Stimulated activated CD4-positive, alpha-beta T cell treated with anti-CD3 and anti-CD28 coated beads, Interleukin-1b, Interleukin-23, amount 100 ng/mL, for 48 hours (primary cell): ENCODE measurements around the gene ATAD3B.
"Not testable (repeated sequence)": the region's sequence is repeated elsewhere in the genome, so short reads cannot be mapped to it uniquely, and the experiment has no call there.

ENCODE experiments used
- DNase-seq: peaks from one replicate; pipeline ENCODE4 v3.0.0-alpha.2; 2020

Gene ATAD3B, protein sequence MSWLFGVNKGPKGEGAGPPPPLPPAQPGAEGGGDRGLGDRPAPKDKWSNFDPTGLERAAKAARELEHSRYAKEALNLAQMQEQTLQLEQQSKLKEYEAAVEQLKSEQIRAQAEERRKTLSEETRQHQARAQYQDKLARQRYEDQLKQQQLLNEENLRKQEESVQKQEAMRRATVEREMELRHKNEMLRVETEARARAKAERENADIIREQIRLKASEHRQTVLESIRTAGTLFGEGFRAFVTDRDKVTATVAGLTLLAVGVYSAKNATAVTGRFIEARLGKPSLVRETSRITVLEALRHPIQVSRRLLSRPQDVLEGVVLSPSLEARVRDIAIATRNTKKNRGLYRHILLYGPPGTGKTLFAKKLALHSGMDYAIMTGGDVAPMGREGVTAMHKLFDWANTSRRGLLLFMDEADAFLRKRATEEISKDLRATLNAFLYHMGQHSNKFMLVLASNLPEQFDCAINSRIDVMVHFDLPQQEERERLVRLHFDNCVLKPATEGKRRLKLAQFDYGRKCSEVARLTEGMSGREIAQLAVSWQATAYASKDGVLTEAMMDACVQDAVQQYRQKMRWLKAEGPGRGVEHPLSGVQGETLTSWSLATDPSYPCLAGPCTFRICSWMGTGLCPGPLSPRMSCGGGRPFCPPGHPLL

GRCh38 chr1:1471389-1472052 lies at the start of gene ATAD3B:
ATAD3B (plus strand) TSS chr1:1471765; CDS start chr1:1471885, 120 bp downstream.
- DNase-seq, result peak; percentile 95

DNA sequence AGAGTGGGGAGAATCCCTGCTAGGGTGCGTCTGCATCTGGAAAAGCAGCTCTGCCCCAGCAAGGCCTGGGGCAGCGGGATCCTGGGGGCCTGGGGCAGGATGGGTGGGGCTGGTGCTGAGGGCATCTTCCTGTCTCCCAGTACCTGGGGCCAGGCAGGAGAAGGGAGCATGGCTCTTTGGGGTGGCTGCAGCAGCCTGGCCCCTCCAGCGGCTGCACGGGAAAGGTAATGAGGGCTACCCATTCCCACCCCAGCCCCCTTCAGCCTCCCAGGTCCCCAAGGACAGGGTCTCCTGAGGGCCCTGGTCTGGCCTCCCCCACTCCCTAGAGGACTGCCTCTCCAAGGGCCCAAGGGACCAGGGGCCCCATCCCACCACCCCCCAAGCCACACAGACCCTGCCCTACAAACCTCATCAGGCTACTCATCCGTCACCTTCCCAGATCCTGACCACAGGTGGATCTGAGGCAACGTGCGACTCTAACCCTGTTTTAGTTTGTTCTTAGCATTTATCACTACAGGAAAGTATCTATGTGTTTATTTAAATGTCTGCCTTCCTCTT lies 49.6 kb upstream of the ATAD3B start:
- DNase-seq, result no peak

DNA sequence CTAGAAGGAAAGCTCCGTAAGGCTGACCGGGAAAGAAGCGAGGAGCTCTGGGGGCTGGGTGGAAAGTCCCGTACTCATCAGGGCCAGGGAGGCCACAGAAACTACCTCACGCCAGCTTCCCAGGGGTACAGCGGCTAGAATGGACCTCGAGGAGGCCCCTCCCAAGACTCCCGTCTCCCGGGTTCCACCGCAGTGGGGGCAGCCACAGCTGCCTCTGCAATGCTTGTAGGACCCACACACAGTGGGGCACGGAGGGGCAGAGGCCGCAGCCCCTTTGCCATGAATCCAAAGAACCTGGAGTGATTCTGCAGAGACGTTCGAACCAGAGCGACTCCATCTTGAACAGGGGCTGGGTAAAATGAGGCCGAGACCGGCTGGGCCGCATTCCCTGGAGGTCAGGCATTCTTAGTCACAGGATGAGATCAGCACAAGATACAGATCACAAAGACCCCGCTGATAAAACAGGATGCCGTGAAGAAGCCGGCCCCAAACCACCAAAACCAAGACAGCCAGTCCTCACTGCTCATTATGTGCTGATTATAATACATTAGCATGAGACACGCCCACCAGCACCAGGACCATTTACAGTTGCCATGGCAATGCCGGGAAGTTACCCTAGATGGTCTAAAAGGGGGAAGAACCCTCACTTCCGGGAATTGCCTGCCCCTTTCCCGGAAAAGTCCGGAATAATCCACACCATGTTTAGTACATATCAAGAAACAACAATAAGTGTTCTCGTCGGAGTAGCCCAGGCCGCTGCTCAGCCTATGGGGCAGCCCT lies 48.9 kb upstream of the ATAD3B start:
- DNase-seq, result no peak

DNA sequence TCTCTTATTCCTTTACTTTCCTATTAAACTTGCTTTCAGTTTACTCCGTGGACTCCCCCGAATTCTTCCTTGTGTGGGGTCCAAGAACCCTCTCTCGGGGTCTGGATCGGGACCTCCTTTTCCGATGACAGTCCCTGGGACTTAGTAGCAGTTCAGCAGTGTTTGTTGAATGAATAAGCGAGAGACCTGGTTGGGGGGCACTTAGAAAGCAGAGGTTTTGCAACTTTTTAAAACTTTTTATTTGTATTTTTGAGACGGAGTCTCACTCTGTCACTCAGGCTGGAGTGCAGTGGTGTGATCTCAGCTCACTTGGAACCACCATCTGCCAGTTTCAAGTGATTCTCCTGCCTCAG lies 48.3 kb upstream of the ATAD3B start:
- DNase-seq, result no peak

GRCh38 chr1:1424707-1425106 lies 46.9 kb upstream of the ATAD3B start:
- no peak for DNase-seq

DNA sequence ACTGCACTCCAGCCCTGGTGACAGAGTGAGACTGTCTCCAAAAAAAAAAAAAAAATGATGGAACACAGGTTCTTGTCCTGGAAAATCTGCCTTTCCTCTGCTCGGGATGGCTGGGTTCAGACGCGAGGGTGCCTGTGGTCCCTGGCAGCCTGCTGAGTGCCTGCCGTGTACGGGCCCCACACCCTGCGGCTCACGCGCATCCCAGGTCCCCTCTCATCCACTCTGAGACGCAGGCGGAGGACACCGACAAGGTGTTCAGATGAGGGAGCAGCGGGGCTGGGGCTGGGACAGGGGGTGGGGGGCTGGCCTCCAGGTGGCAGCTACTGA lies 46.2 kb upstream of the ATAD3B start:
- DNase-seq, result no peak

DNA sequence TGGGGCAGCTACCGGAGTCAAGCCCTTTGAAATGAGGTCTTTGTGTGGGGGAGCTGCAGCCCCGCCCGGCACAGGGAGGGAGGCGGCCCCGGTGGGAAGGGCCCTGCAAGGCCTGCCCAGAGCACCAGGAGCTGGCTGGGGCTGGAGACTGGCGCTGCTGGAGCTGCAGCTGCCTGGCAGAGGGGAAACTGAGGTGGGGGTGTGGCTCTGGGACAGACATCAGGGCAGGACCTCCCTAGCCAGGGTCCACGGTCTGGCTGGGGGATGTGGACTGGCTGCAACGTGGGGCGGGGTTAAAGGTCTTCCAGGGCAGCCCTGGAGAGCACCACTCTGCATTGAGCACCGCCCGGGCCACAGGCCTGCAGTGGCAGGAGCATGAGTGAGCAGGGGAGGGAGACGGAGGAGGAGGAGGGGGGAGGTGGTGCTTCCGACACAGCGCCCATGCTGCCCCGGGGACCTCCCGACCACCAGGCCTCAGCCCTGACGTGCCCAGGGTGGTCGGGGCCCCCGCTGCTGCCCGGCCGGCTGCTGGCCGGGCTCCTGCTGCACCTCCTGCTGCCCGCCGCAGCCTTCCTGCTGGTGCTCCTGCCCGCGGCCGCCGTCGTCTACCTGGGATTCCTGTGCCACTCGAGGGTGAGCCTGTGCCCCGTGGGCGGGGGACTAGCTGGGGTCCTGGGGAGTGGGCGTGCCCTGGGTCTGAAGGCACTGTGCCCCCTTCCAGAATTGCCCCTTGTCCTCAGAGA lies 45.6 kb upstream of the ATAD3B start:
- no peak for DNase-seq

- DNase-seq, result no peak
Measured at GRCh38 chr1:1426496-1427105, 45.0 kb upstream of the ATAD3B start.

DNA sequence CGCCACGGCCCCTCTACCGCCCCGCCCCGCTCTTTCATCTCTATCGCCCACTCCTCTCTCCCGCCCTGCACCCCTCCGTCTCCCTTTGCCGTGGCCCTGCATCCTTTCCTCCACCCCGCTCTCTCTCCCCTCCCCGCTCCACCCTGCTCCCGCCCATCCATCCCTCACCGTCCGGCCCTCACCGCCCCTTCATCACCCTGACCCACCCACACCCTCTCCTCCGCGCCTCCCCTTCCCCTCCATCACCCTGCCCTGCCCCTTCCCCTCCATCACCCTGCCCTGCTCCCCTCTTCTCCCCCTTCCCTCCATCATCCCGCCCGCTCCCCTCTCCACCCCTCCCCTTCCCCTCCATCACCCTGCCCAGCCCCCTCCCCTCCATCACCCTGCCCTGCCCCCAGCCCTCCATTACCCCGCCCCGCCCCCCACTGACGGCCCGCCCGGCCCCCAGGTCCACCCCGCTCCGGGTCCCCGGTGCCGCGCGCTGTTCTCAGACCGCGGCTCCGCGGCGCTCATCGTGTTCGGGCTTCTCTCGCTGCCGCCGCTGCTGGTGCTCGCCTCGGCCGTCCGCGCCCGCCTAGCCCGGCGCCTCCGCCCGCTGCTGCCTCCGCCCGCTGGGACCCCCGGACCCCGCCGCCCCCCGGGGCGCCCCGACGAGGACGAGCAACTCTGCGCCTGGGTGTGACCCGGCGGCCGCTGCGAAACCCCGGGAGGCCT lies 44.3 kb upstream of the ATAD3B start:
- no peak for DNase-seq

GRCh38 chr1:1427820-1428148 lies 43.8 kb upstream of the ATAD3B start:
- no peak for DNase-seq

- no peak for DNase-seq
Measured at GRCh38 chr1:1428174-1428573, 43.4 kb upstream of the ATAD3B start.

- DNase-seq, result not testable (repeated sequence)
Measured at GRCh38 chr1:1428967-1429366, 42.6 kb upstream of the ATAD3B start.

- DNase-seq, result no peak
Measured at GRCh38 chr1:1429671-1430073, 41.9 kb upstream of the ATAD3B start.

- no peak for DNase-seq
Measured at GRCh38 chr1:1430114-1430982, 41.2 kb upstream of the ATAD3B start.

DNA sequence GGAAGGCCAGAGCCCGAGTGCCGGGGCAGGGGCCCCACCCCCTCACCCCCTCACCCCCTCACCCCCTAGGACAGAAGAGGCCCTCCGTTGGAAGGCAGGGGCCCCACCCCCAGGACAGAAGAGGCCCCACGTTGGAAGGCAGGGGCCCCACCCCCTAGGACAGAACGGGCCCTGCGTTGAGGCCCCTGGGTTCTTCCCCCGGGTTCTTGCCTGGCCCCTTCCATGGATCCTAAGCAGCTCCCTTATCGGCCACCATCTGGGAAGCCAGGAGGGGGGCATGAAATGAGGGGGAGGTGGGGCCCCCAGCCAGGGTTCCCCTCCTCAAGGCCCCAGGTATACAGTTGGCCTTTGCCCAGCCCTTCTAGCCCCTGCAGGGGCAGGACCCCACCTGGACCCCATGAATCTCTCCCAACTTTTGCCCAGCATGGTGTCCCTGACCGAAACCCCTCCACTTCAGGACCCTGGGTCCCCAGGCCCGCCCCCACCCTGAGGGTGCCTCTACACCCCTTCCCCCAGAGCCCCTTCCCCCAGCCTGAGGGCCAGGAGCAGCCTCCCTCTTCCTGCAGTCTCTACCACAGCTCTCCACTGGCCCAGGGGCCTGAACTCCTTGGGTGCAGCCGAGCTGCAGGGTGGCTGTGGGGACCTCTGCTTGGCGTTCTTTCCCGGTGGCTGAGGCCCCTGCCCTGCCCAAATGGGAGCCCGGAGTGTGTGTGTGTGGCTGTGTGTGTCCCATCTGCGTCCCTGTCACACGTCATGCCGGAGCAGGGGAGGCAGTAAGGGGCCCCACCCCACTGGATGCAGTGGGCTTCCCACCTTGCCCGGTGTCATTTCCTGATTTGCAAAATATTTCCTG lies 40.3 kb upstream of the ATAD3B start:
- DNase-seq, result no peak

GRCh38 chr1:1431845-1432273 lies 39.7 kb upstream of the ATAD3B start:
- no peak for DNase-seq

DNA sequence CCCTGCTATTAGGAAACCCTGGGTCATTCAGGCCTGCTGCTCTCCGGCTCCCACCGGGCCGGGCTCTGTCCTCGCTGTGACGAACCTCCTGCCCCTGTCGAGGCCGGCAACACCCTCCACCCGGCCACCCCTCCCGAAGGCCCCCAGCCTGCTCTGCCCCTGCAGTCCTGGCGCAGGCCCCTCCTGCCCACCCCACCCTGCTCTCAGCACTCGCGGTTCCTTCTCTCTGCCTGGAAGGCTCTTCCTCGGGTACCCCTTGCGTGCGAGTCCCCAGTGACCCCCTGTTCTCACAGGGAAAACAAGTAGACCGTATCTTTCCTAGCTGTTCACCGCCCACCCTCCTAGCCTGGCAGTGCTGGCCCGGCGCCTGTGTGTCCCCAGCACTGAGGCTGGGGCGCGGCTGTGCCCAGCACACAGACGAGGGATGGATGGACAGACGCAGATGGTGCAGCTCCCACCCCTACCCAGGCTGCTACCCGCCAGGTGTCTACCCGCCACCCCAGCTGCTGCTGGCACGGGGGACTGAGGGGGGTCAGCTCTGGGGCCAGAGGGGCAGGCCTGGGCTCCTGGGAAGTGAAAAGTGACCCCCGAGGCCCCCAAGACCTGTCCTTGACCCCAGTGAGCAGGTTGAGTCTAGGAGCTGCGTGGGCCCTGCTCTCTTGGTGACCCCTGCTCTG lies 39.2 kb upstream of the ATAD3B start:
- no peak for DNase-seq

- DNase-seq, result no peak
Measured at GRCh38 chr1:1432951-1433803, 38.4 kb upstream of the ATAD3B start.
